Trophoblast cell (in vitro differentiated cells and primary cell): ENCODE results near the gene PHKB.
"Not testable (repeated sequence)": the region's sequence is repeated elsewhere in the genome, so short reads cannot be mapped to it uniquely, and the experiment has no call there.

Source experiments
- DNase-seq, 2 donors: peaks; one replicate each; pipeline ENCODE4 v3.0.0-alpha.2; 2016
- H2AFZ ChIP-seq: 2 replicates; pipeline ENCODE4 v1.6.1; 2013; ENCODE audit warnings: low read length, moderate library complexity, mild to moderate bottlenecking; ENCODE audit not compliant: insufficient read depth, poor library complexity
- H2AK5ac ChIP-seq: 2 replicates; pipeline ENCODE4 v1.6.1; 2013; ENCODE audit warnings: mild to moderate bottlenecking, low read length
- H2BK120ac ChIP-seq: 2 replicates; pipeline ENCODE4 v1.6.1; 2013; ENCODE audit warnings: low read length, mild to moderate bottlenecking, moderate library complexity; ENCODE audit not compliant: insufficient read depth, poor library complexity
- H2BK12ac ChIP-seq: 2 replicates; pipeline ENCODE4 v1.6.1; 2013; ENCODE audit warnings: mild to moderate bottlenecking, low read length, moderate library complexity
- H2BK5ac ChIP-seq: 2 replicates; pipeline ENCODE4 v1.6.1; 2013; ENCODE audit warnings: low read length, low read depth, moderate library complexity, mild to moderate bottlenecking; ENCODE audit not compliant: poor library complexity
- H3K14ac ChIP-seq: 2 replicates; pipeline ENCODE4 v1.6.1; 2013; ENCODE audit warnings: mild to moderate bottlenecking, low read length
- H3K18ac ChIP-seq: 2 replicates; pipeline ENCODE4 v1.6.1; 2013; ENCODE audit warnings: mild to moderate bottlenecking, low read length
- H3K23ac ChIP-seq: 2 replicates; pipeline ENCODE4 v1.6.1; 2013; ENCODE audit warnings: low read length
- H3K27ac ChIP-seq: 2 replicates; pipeline ENCODE4 v1.5.1; 2013; ENCODE audit warnings: low read depth, mild to moderate bottlenecking, inconsistent platforms, low read length, moderate library complexity
- H3K27me3 ChIP-seq: 2 replicates; pipeline ENCODE4 v1.6.1; 2013; ENCODE audit warnings: inconsistent platforms, mild to moderate bottlenecking, low read length, moderate library complexity; ENCODE audit not compliant: insufficient read depth
- H3K36me3 ChIP-seq, 2 experiments: 1 replicate in 1 of 2; 2 replicates in 1 of 2; pipeline ENCODE4 v1.6.1; 2013; ENCODE audit warnings: low read length in 2 of 2, mild to moderate bottlenecking in 2 of 2, moderate library complexity in 1 of 2; ENCODE audit not compliant: insufficient read depth in 2 of 2, control insufficient read depth in 1 of 2
- H3K4ac ChIP-seq: 2 replicates; pipeline ENCODE4 v1.6.1; 2013; ENCODE audit warnings: low read depth, mild to moderate bottlenecking, low read length, moderate library complexity
- H3K4me1 ChIP-seq, 2 experiments: 1 replicate in 1 of 2; 2 replicates in 1 of 2; pipeline ENCODE4 v1.6.1; 2013; ENCODE audit warnings: low read length in 2 of 2, mild to moderate bottlenecking in 2 of 2, moderate library complexity in 1 of 2; ENCODE audit not compliant: insufficient read depth in 2 of 2, control insufficient read depth in 1 of 2
- H3K4me2 ChIP-seq: 2 replicates; pipeline ENCODE4 v1.6.1; 2013; ENCODE audit warnings: inconsistent platforms, mild to moderate bottlenecking, low read length, moderate library complexity
- H3K4me3 ChIP-seq: 2 replicates; pipeline ENCODE4 v1.5.1; 2013; ENCODE audit warnings: mild to moderate bottlenecking, low read depth, low read length, inconsistent platforms
- H3K79me1 ChIP-seq: one replicate; pipeline ENCODE4 v1.6.1; 2013; ENCODE audit warnings: low read length
- H3K79me2 ChIP-seq: 2 replicates; pipeline ENCODE4 v1.6.1; 2013; ENCODE audit warnings: low read length, mild to moderate bottlenecking; ENCODE audit not compliant: control insufficient read depth, insufficient read depth, poor library complexity
- H3K9ac ChIP-seq: 2 replicates; pipeline ENCODE4 v1.6.1; 2013; ENCODE audit warnings: mild to moderate bottlenecking, low read length
- H3K9me3 ChIP-seq: 2 replicates; pipeline ENCODE4 v1.6.1; 2013; ENCODE audit warnings: low read depth, mild to moderate bottlenecking, control low read depth, inconsistent platforms, low read length; ENCODE audit not compliant: insufficient read depth
- H4K12ac ChIP-seq: 2 replicates; pipeline ENCODE4 v1.6.1; 2013; ENCODE audit warnings: low read depth, mild to moderate bottlenecking, low read length, moderate library complexity
- H4K8ac ChIP-seq: 2 replicates; pipeline ENCODE4 v1.6.1; 2013; ENCODE audit warnings: low read depth, mild to moderate bottlenecking, low read length, moderate library complexity
- H4K91ac ChIP-seq: one replicate; pipeline ENCODE4 v1.6.1; 2013; ENCODE audit warnings: low read depth, mild to moderate bottlenecking, low read length, moderate library complexity
- WGBS: extraction: QIAGEN DNeasy Blood & Tissue Kit; methylation state at CpG from one replicate; pipeline ENCODE4 v1.1.7; 2013; ENCODE audit warnings: missing lambda C conversion rate; ENCODE audit not compliant: insufficient read length, insufficient coverage; ENCODE audit errors: extremely low coverage; 5-methylcytosine and 5-hydroxymethylcytosine counted together

Gene PHKB

DNA sequence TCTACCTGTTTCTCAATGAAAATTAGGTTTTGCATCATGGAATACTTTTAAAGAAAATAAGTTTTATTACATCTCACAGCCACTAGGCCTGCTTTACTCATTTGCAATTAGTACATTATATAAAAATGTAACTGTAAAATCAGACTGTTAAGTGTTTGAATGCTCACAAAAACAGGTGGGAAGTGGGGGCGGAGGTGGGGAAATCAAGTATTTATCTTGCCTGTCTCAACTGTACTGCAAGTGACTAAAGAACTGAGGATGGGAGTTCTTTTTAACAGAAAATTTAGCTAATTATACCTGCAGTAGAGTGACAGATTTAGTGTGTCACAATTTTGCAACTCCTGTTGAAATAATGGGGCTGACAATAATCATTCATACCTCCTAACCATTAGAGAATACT, 34.3 kb upstream of the PHKB start:
- DNase-seq, result no peak
- Histone ChIP-seq H3K79me1 (no peaks in the 10 kb centered on the region), H2BK12ac (no peak overlapping the region), H2AK5ac (no peak overlapping the region), H3K4me3 (no peak overlapping the region), H3K23ac (no peak overlapping the region), H2AFZ (no peak overlapping the region), H3K4ac (no peak overlapping the region), H3K36me3 (peaks cover 9 to 10% of the 10 kb centered on the region in 2 experiments), H2BK5ac (no peak overlapping the region), H3K27ac (no peak overlapping the region), H3K14ac (no peak overlapping the region), H3K9ac (no peak overlapping the region), H3K9me3 (no peaks in the 10 kb centered on the region), H2BK120ac (no peak overlapping the region), H3K27me3 (no peaks in the 10 kb centered on the region), H4K8ac (no peak overlapping the region), H3K4me2 (no peak overlapping the region), H3K4me1 (no peaks in the 10 kb centered on the region), H3K79me2 (no peaks in the 10 kb centered on the region), H4K91ac (no peak overlapping the region), H3K18ac (no peak overlapping the region), H4K12ac (no peak overlapping the region)
- WGBS, result no CpG with 5 or more reads among the region's 1 CpG

DNA sequence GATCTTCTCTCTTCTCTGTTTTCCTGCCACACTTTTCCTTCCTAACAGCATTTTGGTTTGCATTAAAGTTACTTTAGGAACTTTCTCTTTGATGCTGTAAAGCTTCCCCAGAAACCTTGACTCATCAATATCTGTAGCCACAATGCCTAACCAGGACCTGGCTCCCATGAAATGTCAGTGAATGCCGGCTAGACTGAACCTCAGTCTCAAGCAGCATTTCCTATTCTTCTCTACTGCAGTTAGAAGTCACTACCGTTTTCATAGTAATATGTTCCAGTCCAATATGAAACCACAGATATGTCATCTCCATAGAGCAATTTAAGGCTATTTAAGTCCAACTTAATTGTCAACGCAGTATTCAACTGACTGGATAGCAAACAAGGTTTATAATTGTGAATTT, 29.2 kb upstream of the PHKB start:
- Histone ChIP-seq H4K12ac (no peak overlapping the region), H3K9ac (no peak overlapping the region), H3K4me1 (no peaks in the 10 kb centered on the region), H2AK5ac (no peak overlapping the region), H3K9me3 (no peaks in the 10 kb centered on the region), H3K27me3 (no peaks in the 10 kb centered on the region), H3K27ac (no peak overlapping the region), H4K8ac (no peak overlapping the region), H3K4ac (no peak overlapping the region), H3K4me3 (no peak overlapping the region), H2BK5ac (no peak overlapping the region), H3K79me1 (no peaks in the 10 kb centered on the region), H2AFZ (no peak overlapping the region), H3K18ac (no peak overlapping the region), H3K36me3 (peaks cover 2 to 3% of the 10 kb centered on the region in 2 experiments), H3K14ac (no peak overlapping the region), H3K23ac (no peak overlapping the region), H2BK120ac (no peak overlapping the region), H2BK12ac (no peak overlapping the region), H4K91ac (no peak overlapping the region), H3K79me2 (no peaks in the 10 kb centered on the region), H3K4me2 (no peak overlapping the region)
- no CpG with 5 or more reads among the region's 3 CpGs for WGBS
- DNase-seq, result no peak

DNA sequence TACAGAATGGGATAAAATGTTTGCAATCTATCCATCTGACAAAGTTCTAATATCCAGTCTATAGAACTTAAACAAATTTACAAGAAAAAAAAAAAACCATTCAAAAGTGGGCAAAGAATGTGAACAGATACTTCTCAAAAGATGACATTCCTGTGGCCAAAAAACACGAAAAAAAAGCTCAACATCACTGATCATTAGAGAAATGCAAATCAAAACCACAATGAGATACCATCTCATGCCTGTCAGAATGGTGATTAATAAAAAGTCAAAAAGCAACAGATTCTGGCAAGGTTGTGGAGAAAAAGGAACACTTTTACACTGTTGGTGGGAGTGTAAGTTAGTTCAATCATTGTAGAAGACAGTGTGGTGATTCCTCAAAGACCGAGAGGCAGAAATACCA, 26.9 kb upstream of the PHKB start:
- H3K27me3 ChIP-seq, H3K4me2 ChIP-seq, H4K91ac ChIP-seq, H2AK5ac ChIP-seq, H3K9ac ChIP-seq, H3K18ac ChIP-seq, H3K4ac ChIP-seq, H3K79me1 ChIP-seq, H3K27ac ChIP-seq, H4K12ac ChIP-seq, DNase-seq, H3K4me1 ChIP-seq, H3K36me3 ChIP-seq, H2BK120ac ChIP-seq, H2BK5ac ChIP-seq, H3K79me2 ChIP-seq, H2BK12ac ChIP-seq, H3K23ac ChIP-seq, H3K4me3 ChIP-seq, H4K8ac ChIP-seq, H3K14ac ChIP-seq, H2AFZ ChIP-seq, H3K9me3 ChIP-seq: not testable (repeated sequence)
- no CpG with 5 or more reads among the region's 2 CpGs for WGBS

DNA sequence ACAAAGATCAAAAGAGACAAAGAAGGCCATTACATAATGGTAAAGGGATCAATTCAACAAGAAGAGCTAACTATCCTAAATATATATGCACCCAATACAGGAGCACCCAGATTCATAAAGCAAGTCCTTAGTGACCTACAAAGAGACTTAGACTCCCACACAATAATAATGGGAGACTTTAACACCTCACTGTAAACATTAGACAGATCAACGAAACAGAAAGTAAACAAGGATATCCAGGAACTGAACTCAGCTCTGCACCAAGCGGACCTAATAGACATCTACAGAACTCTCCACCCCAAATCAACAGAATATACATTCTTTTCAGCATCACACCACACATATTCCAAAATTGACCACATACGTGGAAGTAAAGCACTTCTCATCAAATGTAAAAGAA, 21.1 kb upstream of the PHKB start:
- not testable (repeated sequence) for H3K36me3 ChIP-seq, H4K12ac ChIP-seq, H3K4me2 ChIP-seq, H3K9me3 ChIP-seq, H3K4me1 ChIP-seq, H2AFZ ChIP-seq, DNase-seq, H2BK120ac ChIP-seq, H3K27me3 ChIP-seq, H2AK5ac ChIP-seq, H4K8ac ChIP-seq, H2BK12ac ChIP-seq, H3K18ac ChIP-seq, H3K23ac ChIP-seq, H3K4ac ChIP-seq, H3K9ac ChIP-seq, H3K79me1 ChIP-seq, H3K27ac ChIP-seq, H2BK5ac ChIP-seq, H4K91ac ChIP-seq, H3K79me2 ChIP-seq, H3K14ac ChIP-seq, H3K4me3 ChIP-seq
- WGBS, result no CpG with 5 or more reads among the region's 3 CpGs

DNA sequence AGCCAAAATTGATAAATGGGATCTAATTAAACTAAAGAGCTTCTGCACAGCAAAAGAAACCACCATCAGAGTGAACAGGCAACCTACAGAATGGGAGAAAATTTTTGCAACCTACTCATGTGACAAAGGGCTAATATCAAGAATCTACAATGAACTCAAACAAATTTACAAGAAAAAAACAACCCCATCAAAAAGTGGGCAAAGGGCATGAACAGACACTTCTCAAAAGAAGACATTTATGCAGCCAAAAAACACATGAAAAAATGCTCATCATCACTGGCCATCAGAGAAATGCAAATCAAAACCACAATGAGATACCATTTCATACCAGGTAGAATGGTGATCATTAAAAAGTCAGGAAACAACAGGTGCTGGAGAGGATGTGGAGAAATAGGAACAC, 18.2 kb upstream of the PHKB start:
- not testable (repeated sequence) for H4K8ac ChIP-seq, H3K14ac ChIP-seq, H3K9me3 ChIP-seq, H3K4me1 ChIP-seq, H2BK5ac ChIP-seq, H3K4ac ChIP-seq, H2BK12ac ChIP-seq, H3K4me3 ChIP-seq, H3K9ac ChIP-seq, H2AFZ ChIP-seq, H4K91ac ChIP-seq, H3K79me1 ChIP-seq, H3K23ac ChIP-seq, H3K27ac ChIP-seq, H3K36me3 ChIP-seq, H2BK120ac ChIP-seq, H3K79me2 ChIP-seq, H4K12ac ChIP-seq, H3K27me3 ChIP-seq, H3K4me2 ChIP-seq, H3K18ac ChIP-seq, DNase-seq, H2AK5ac ChIP-seq
